HEK293T (cell line): Measurements from ENCODE around the gene ANKRD7.

Source experiments
- CTCF ChIA-PET: fragments of 350-600 bp; formaldehyde crosslinking; extraction: SDS; loops from one replicate; lab custom pipeline; 2021; ENCODE audit warnings: antibody characterized with exemption, inconsistent platforms; lab: Yijun Ruan, JAX
- POLR2A ChIA-PET: fragments of 350-600 bp; formaldehyde crosslinking; extraction: SDS; loops from one replicate; lab custom pipeline; 2020; ENCODE audit warnings: antibody characterized with exemption, inconsistent platforms; lab: Yijun Ruan, JAX
- DNase-seq: peaks from one replicate; pipeline ENCODE4 v3.0.0; 2012; ENCODE audit warnings: mixed read lengths; ENCODE audit errors: extremely low spot score
- ARNT ChIP-seq: fragments of 450-650 bp; IDR thresholded peaks from 2 replicates; pipeline ENCODE4 v1.6.1; 2017; ENCODE audit warnings: mild to moderate bottlenecking
- BHLHE40 ChIP-seq: fragments of 450-650 bp; IDR thresholded peaks from 2 replicates; pipeline ENCODE4 v1.6.1; 2016; ENCODE audit warnings: mild to moderate bottlenecking, moderate library complexity, borderline replicate concordance
- CTBP1 ChIP-seq: fragments of 450-650 bp; IDR thresholded peaks from 2 replicates; pipeline ENCODE4 v1.6.1; 2016; ENCODE audit warnings: borderline replicate concordance
- ELF4 ChIP-seq: fragments of 450-650 bp; IDR thresholded peaks from 2 replicates; pipeline ENCODE4 v1.6.1; 2017; ENCODE audit warnings: antibody characterized with exemption
- FOXA1 ChIP-seq: fragments of 450-650 bp; IDR thresholded peaks from 2 replicates; pipeline ENCODE4 v1.6.1; 2016; ENCODE audit warnings: mild to moderate bottlenecking
- FOXK2 ChIP-seq: fragments of 450-650 bp; IDR thresholded peaks from 2 replicates; pipeline ENCODE4 v1.6.1; 2016; ENCODE audit warnings: mild to moderate bottlenecking
- FOXM1 ChIP-seq: fragments of 450-650 bp; IDR thresholded peaks from 2 replicates; pipeline ENCODE4 v1.6.1; 2017; ENCODE audit warnings: mild to moderate bottlenecking, borderline replicate concordance
- HDGF ChIP-seq: fragments of 450-650 bp; IDR thresholded peaks from 2 replicates; pipeline ENCODE4 v1.6.1; 2017; ENCODE audit warnings: antibody characterized with exemption, borderline replicate concordance
- L3MBTL2 ChIP-seq: fragments of 450-650 bp; conservative IDR thresholded peaks from 2 replicates; pipeline ENCODE4 v1.6.1; 2016; ENCODE audit warnings: mild to moderate bottlenecking
- LEF1 ChIP-seq: fragments of 450-650 bp; IDR thresholded peaks from 2 replicates; pipeline ENCODE4 v1.6.1; 2017; ENCODE audit warnings: mild to moderate bottlenecking, borderline replicate concordance
- NFRKB ChIP-seq: fragments of 450-650 bp; IDR thresholded peaks from 2 replicates; pipeline ENCODE4 v1.6.1; 2016; ENCODE audit warnings: mild to moderate bottlenecking, moderate library complexity
- SP1 ChIP-seq: fragments of 450-650 bp; IDR thresholded peaks from 2 replicates; pipeline ENCODE4 v1.6.1; 2017
- SUZ12 ChIP-seq: fragments of 450-650 bp; IDR thresholded peaks from 2 replicates; pipeline ENCODE4 v1.6.1; 2016; ENCODE audit warnings: mild to moderate bottlenecking
- TARDBP ChIP-seq: fragments of 450-650 bp; IDR thresholded peaks from 2 replicates; pipeline ENCODE4 v1.6.1; 2016
- ZNF384 ChIP-seq: fragments of 450-650 bp; IDR thresholded peaks from 2 replicates; pipeline ENCODE4 v1.6.1; 2016
- TF ChIP-seq, protein P1 (sequence below): fragments of 450-650 bp; IDR thresholded peaks from 2 replicates; pipeline ENCODE4 v1.6.1; 2016

ANKRD7 gene

GRCh38 chr7:118286131-118286530, 61.6 kb downstream of the ANKRD7 start:
- POLR2A ChIA-PET = no interaction called here
- no peak for DNase-seq

GRCh38 chr7:118288098-118288497, 63.6 kb downstream of the ANKRD7 start:
- CTCF ChIA-PET = no interaction called here
- DNase-seq = no peak
- POLR2A ChIA-PET = no interaction called here
- TF ChIP-seq ARNT (no peak), FOXM1 (no peak), HDGF (no peak), ELF4 (no peak)

More at GRCh38 chr7:118286131-118286530, 61.6 kb downstream of the ANKRD7 start:
- CTCF ChIA-PET = no interaction called here
- TF ChIP-seq FOXA1 (no peak), FOXM1 (no peak), NFRKB (no peak), ZNF384 (no peak), SUZ12 (no peak), HDGF (no peak), BHLHE40 (no peak), SP1 (no peak), TARDBP (no peak), FOXK2 (no peak), L3MBTL2 (no peak), CTBP1 (no peak), ARNT (no peak), ELF4 (no peak), LEF1 (no peak)
- TF ChIP-seq, protein P1, sequence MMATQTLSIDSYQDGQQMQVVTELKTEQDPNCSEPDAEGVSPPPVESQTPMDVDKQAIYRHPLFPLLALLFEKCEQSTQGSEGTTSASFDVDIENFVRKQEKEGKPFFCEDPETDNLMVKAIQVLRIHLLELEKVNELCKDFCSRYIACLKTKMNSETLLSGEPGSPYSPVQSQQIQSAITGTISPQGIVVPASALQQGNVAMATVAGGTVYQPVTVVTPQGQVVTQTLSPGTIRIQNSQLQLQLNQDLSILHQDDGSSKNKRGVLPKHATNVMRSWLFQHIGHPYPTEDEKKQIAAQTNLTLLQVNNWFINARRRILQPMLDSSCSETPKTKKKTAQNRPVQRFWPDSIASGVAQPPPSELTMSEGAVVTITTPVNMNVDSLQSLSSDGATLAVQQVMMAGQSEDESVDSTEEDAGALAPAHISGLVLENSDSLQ = no peak

- no peak for DNase-seq
- ChIA-PET POLR2A (no interaction called here), CTCF (no interaction called here)
- TF ChIP-seq BHLHE40 (no peak), SUZ12 (no peak), HDGF (no peak), ZNF384 (no peak)
These were observed 65.0 kb downstream of the ANKRD7 start for GRCh38 chr7:118289476-118289875.
